Forelimb muscle (tissue), 1 donor: ENCODE measurements around the gene CISD3. TPM values are rescaled to one million over a fixed set of nuclear protein-coding genes. Genes with fewer than 3 reads are reported as not detected.
"Not testable (repeated sequence)": the region's sequence is repeated elsewhere in the genome, so short reads cannot be mapped to it uniquely, and the experiment has no call there.

ENCODE experiments used
- DNase-seq: peaks from one replicate; pipeline ENCODE4 v3.0.0-alpha.2; 2013; ENCODE audit warnings: low read depth
- polyA plus RNA-seq: library from polyadenylated mRNA; unstranded; fragments of 120-200 nt; gene quantifications from one replicate; pipeline ENCODE4 v1.2.1, GENCODE V29; 2013; ENCODE audit not compliant: insufficient read length

CISD3 gene
- polyA plus RNA-seq, 1 donor: 16.9 TPM

DNA sequence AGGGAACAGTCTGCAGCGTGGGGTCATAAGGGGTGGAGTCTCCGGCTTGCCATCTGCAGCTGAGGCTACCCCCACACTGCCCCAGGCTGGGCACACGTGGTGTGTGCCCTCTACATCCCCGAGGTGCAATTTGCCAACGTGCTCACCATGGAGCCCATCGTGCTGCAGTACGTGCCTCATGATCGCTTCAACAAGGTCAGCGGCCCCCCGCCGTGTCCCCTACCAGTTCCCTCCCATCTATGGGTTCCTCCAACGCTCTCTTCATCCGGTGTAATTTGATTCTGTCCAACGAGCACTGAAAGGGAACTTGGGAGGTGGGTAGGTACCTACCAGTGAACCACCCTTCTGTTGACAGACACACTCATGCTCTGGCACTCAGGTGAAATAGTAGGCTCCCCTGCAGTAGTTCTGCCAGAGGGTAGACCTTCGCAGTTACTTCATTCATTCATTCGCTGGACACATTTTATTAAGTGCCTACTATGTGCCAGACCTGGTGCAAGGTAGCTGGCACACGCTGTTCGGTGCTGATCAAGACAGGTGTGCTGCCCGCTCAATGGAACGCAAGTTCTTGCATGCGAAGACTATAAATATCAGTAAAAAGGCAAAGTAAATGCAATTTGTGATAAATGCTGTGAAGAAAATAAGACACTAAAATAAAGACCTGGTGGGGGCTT, 22.3 kb upstream of the CISD3 start:
- DNase-seq: no peak

DNA sequence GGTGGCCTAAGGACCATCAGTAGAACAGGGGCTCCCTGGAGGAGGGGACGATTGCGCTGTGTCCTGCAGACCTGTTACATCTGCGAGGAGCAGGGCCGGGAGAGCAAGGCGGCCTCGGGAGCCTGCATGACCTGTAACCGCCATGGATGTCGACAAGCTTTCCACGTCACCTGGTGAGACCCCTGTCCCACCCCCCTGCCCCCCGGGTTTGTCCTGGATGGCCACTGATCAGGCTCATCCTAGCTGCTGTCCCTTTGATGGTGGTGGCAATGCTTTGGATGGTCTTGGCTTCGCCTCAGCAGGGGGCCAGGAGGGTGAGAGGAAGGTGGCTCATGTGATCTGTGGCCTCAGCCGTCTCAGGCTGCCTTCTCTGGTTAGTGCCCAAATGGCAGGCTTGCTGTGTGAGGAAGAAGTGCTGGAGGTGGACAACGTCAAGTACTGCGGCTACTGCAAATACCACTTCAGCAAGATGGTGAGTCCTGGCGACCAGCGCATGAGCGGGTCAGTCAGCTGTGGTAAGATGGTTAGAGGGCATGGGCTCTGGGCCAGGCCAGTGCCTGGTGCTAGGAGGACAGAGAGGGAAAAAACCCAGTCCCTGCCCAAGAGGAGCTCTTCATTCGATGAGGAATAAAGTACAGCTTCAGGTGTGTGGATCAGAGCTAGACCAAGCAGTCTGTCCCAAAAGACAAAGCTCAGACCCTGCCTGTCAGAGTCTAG, 20.9 kb upstream of the CISD3 start:
- no peak for DNase-seq

DNA sequence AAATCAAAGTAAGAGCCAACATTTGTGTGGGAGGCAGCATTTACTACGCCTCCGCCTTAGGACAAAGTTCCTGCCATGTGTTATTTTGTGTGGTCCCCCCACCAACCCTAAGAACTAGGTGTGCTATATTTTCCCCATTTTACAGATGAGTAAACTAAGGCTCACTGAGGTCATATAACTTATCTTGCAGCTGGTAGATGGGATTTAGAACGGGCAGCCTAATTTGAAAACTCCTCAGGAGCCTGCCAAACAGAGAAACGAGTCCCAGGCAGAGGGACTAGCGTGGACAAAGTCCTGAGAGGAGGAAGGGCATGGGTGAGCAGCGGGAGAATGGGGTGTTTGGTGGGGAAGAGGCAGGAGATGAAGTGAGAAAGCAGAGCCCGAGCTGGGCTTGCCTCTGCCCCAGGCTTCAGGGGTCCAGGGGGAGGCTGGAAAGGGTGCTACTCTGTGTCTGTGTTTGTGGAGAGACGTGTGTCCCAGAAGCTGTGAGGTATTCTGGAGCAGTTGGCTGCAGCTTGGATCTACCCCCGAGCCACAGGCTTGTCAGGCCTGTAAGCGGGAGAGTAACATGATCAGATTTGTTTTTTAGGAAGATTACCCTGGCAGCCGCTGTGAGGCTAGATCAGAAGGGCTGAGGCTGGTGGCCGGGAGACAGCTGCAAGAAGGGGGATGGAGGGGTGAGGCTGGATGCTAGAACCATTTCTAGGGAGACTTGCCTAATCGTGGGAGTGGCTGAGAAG, 20.1 kb upstream of the CISD3 start:
- no peak for DNase-seq

GRCh38 chr17:38710604-38710962, 19.6 kb upstream of the CISD3 start:
- no peak for DNase-seq

DNA sequence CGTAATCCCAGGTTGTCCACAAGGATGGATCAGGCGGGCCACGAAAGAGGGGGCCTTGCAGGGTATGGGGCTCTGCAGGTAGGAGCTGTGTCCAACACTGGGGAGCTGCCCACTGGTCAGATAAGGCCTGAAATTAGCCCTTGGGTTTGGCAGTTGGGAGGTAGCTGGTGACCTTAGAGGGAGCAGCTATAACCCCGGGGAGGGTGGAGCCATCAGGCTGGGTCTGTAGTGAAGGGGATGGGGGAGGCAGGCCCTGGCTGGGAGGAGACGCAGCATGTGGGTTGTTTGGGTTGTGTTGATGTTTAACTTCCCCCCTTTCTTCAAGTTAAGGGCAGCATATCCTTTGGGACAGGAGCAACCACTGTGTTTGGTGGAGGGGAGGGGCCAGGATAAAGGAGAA, 19.2 kb upstream of the CISD3 start:
- DNase-seq: no peak

DNA sequence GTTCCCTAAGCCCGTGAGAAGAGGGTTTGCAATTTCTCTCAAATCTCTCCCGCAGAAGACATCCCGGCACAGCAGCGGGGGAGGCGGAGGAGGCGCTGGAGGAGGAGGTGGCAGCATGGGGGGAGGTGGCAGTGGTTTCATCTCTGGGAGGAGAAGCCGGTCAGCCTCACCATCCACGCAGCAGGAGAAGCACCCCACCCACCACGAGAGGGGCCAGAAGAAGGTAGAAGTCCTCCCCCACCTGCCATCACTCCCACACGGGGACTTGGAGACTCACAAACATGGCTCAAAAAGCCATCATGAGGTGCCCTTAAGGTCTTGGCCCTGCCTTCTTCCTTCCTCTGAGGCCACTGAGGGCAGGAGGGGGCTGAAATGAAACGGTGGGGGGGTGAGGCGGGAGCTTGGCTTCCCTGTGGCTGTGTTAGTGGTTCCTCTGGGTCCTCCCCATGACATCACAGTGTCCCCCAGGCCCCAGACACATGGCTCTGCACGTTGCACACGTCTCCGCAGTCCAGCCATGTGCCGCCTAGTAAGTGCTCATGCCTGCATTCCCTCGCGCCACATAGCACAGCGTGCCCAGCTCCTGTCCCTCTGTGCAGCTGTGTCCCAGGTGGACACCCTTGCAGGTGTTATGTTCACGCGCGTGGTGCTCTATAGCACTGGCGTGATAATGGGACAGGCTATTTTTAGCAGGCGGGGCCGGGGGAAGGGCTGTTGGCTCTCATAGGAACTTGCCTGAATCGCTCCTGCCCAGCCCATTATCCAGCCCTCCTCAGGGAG, 18.2 kb upstream of the CISD3 start:
- no peak for DNase-seq

DNA sequence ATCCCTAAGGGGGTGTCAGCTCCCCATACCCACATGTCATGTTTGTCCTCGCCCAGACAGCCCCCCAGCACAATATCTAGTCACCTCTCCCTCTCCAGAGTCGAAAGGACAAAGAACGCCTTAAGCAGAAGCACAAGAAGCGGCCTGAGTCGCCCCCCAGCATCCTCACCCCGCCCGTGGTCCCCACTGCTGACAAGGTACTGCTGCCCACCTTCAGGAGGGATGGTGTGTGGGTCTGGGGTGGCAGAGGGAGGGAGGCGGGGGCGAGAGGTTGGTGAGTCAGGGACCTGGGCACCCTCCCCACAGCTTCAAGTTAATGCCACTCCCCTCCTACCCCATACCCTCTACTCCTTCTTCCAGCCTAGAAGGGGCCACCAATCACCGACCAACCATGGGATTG, 17.5 kb upstream of the CISD3 start:
- no peak for DNase-seq

DNA sequence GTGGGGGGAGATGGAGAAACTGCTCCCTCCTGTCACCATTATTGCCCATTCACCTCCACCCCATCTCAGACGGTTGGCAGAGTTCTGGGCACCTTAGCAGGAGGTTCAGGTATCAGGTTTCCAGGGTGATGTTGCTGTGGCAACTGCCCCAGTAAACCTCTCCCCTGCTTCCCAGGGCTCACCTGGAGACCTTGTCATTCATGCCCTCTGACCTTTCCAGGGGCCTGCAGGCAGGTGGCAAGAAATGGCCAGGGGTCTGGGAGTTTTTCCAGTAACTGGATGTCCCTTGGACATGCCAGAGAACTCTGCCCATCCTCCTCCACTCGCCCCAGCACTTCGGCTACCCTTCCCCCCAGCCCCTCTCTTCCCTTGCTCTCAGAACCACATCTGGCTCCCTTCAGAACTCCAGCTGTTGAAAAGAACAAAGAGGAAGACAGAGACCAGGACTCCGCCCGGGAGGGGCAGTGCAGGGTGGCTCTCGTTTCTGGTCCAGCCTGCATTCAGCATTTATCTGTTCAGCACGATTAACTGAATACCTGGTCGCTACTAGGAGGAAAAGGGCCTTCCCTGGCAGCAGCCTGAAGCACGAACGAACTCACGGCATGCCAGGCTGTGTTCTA, 16.6 kb upstream of the CISD3 start:
- DNase-seq: no peak

- DNase-seq: no peak
Observed at GRCh38 chr17:38715216-38715943, 14.8 kb upstream of the CISD3 start.

DNA sequence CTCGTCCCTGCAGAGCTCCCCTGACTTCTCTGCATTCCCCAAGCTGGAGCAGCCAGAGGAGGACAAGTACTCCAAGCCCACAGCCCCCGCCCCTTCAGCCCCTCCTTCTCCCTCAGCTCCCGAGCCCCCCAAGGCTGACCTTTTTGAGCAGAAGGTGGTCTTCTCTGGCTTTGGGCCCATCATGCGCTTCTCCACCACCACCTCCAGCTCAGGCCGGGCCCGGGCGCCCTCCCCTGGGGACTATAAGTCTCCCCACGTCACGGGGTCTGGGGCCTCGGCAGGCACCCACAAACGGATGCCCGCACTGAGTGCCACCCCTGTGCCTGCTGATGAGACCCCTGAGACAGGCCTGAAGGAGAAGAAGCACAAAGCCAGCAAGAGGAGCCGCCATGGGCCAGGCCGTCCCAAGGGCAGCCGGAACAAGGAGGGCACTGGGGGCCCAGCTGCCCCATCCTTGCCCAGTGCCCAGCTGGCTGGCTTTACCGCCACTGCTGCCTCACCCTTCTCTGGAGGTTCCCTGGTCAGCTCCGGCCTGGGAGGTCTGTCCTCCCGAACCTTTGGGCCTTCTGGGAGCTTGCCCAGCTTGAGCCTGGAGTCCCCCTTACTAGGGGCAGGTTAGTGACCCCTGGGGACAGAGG, 13.7 kb upstream of the CISD3 start:
- DNase-seq: no peak

DNA sequence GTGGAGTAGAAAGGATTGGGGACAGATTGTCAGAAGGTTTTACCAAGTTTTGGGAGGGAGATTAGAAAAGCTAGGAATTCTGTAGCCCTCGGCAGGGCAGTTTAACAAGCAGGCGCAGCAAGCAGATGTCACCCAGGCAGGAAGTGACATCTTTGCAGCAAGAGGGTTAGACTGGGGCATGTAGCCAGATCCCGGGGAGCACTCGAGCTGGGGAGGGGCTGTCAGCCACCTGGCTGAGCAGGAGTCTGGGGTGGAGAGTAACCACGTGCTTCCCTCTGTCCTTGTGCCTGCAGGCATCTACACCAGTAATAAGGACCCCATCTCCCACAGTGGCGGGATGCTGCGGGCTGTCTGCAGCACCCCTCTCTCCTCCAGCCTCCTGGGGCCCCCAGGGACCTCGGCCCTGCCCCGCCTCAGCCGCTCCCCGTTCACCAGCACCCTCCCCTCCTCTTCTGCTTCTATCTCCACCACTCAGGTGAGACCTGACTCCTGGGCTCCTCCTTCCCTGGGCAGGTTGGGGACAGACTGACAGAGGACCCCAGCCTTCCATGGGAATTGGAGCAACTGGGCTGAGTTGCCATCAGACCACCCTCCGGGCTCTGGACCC, 12.9 kb upstream of the CISD3 start:
- DNase-seq: no peak

GRCh38 chr17:38719289-38719942, 10.7 kb upstream of the CISD3 start:
- no peak for DNase-seq

DNA sequence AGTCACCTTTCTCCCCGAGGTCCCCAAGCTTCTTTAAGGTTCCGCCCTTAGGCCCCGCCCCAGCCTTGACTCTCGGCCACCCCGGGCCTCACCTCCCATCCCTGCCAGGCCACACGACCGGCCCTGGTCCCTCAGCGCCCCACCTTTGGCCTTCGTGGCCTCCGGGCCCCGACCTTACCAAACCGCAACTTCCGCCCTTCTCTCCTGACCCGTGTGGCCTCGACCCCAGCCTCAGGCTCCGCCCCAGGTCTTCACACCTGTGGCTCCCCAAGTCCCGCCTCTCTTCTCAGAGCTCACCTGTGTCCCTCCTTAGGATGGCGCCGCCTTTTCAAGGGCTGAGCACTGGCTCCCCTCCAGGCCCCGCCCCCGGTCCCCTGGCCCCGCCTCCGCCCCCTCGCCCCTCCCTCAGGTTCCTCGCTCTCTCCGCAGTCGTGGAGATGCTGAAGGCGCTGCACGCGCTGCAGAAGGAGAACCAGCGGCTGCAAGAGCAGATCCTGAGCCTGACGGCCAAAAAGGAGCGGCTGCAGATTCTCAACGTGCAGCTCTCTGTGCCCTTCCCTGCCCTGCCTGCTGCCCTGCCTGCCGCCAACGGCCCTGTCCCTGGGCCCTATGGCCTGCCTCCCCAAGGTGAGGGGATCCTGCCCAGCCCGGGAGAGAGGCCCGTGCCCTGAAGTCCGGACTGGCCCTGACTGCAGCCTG, 10.0 kb upstream of the CISD3 start:
- no peak for DNase-seq

- DNase-seq: no peak
Observed at GRCh38 chr17:38720941-38721340, 9.2 kb upstream of the CISD3 start.

- no peak for DNase-seq
Observed at GRCh38 chr17:38721802-38722201, 8.3 kb upstream of the CISD3 start.

GRCh38 chr17:38724337-38724988, 5.7 kb upstream of the CISD3 start:
- no peak for DNase-seq

DNA sequence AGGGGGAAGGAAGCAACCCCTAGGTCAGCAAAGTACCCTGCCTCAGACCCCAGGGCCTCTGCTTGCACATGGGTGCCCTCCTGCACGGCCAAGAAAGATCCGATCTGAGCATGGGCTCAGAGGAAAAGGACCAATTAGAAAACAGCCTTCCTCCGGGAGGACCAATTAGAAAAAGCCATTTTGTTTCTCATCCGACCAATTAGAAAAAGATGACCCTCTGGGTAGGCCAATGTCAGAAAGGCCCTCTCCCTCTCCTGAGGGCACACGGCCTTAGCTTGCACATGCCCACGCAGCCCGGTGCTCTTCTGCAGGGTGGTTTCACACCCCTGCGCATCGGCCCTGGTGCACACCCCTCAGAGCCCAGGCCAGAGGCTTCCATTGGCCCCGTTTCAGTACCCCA, 5.1 kb upstream of the CISD3 start:
- DNase-seq: no peak

DNA sequence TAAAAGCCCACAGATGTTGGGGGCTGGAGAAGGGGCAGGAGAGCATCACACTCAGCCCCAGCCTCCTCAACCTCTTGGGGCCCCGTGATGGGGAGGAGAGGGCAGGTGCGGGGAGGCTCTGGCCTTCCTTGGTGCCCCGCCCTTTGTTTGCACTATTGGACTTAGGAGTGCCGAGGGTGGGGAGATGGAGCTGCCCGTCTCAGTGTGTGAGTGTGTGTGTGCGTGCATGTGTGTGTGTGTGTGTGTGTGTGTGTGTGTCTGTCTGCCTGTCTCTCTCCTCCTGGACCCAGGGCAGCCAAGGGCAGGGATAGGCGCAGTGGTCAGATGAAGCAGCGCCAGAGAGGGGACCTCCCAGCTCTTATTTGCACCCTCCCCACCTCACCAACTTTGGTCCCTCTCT, 4.0 kb upstream of the CISD3 start:
- not testable (repeated sequence) for DNase-seq
